HG03558 (cell line): ENCODE results near the gene HOXB2.
"Not testable (repeated sequence)": the region's sequence is repeated elsewhere in the genome, so short reads cannot be mapped to it uniquely, and the experiment has no call there.

ENCODE experiments used
- ATAC-seq: cut with Tn5 transposase; IDR thresholded peaks from one replicate; pipeline ENCODE4 v1.9.1; 2021; ENCODE audit warnings: moderate number of reproducible peaks; ENCODE audit not compliant: unreplicated experiment; ENCODE audit errors: extremely low read depth

Gene HOXB2

GRCh38 chr17:48544349-48545021 lies 424 bp downstream of the HOXB2 start:
- no peak for ATAC-seq

DNA sequence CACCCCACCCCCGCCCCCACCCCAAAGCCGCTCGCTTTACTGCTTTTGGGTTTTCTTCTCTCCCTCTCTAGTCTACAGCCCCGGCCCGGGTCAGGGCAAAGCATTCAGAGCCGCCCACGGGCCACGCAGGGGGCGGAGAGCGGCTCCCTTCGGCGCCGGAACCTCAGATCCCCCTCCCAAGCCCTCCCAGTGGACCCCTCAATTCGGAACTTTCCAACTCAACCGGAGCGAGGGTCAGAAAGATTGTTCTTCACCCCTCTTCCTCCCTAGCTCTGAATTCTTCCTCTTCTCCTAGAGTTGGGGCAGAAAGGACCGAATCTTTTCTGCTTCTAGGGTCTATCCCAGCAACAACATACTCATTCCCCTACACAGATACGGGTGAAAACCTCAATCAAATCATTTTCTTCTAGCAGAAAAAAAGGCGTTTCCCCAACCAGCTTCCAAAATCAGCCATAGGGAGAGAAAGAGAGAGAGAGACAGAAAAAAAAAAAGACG lies 1.0 kb downstream of the HOXB2 start:
- no peak for ATAC-seq

DNA sequence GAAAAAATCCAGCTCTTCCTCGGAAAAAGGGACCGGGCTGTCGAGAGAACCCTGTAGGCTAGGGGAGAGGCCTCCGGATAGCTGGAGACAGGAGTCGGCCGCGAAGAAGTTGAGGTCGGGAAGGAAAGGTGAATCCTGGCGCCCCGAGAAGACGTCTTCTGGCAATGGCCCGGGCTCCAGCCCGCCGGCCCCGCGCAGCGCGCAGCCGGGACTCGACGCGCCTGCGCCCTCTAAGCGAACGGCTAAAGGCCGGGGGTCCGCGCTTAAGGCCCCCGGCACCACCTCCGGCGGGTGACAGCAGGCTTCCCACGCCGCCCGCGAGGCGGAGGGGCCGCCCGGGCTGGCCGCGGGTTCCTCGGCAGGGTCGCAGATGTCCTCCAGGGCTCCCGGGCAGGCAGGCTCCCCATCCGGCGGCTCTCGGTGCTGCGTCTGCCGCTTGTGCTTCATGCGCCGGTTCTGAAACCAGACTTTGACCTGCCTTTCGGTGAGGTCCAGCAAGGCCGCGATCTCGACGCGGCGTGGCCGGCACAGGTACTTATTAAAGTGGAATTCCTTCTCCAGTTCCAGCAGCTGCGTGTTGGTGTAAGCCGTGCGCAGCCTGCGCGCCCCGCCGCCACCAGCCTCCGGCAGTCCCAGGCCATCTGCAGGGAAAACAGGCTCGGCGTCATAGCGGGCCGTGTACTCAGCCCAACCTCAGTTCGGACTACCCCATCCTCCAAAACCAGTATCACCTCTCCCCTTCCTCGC lies 1.6 kb downstream of the HOXB2 start:
- no peak for ATAC-seq

DNA sequence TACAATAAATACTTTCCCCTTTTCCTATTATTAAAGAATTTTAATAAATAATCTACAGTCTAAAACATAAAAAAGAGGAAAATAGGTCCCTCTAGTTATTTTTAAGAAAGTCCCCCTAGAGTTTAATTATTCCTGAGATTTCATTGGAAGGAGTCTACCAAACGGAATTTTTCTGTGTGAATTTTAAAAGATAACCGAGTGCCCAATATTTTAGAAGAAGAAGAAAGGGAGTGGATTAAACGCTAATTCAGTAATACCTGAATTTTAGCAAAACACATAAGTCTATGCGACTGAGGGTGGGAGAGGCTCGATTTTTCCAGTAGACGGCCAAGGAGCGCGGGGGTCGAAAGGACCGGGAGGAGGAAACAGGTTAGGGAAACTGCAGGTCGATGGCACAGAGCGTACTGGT lies 2.2 kb downstream of the HOXB2 start:
- no peak for ATAC-seq

GRCh38 chr17:48542114-48542656 lies 2.7 kb downstream of the HOXB2 start:
- no peak for ATAC-seq

- no peak for ATAC-seq
These were observed 3.3 kb downstream of the HOXB2 start for GRCh38 chr17:48541577-48542113.

GRCh38 chr17:48541036-48541576 lies 3.8 kb downstream of the HOXB2 start:
- no peak for ATAC-seq

GRCh38 chr17:48540213-48540612 lies 4.7 kb downstream of the HOXB2 start:
- ATAC-seq = no peak

DNA sequence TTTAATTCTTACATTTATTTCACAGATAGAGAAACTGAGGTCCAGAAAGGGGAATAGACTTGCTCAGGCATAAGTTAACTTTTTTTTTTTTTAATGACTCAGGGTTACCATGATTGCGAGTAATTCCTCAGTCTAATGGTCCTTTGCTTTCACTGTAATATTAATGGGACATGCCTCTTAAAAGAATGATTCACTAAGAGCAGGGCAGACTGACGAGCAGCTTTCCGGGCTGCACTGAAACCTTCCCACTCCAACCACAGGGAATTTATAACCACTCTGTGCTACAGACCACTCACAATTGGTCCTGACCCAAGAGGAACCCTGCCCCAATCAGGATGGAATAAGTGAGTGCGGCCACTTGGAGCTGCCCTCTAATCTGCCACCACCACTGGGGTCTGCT lies 5.7 kb downstream of the HOXB2 start:
- no peak for ATAC-seq

DNA sequence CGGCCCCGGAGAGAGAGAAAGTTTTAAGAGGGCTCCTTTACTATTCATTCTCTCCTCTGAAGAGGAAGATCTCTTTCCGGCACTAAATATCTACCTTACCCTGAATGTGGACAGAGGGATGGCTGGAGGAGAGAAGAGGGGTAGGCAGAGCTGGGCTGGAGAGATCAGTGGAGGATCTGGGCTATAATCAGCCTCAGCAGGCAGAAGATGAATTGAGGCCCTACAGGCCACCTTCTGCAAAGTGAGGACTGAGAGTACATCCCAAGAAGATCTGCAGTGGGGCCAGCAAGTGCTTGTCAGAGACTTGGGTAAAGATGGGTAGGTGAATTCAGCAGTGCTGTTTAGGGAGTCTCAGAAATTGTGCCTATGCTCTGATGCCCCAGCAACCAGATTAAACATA lies 7.6 kb downstream of the HOXB2 start:
- ATAC-seq = no peak

DNA sequence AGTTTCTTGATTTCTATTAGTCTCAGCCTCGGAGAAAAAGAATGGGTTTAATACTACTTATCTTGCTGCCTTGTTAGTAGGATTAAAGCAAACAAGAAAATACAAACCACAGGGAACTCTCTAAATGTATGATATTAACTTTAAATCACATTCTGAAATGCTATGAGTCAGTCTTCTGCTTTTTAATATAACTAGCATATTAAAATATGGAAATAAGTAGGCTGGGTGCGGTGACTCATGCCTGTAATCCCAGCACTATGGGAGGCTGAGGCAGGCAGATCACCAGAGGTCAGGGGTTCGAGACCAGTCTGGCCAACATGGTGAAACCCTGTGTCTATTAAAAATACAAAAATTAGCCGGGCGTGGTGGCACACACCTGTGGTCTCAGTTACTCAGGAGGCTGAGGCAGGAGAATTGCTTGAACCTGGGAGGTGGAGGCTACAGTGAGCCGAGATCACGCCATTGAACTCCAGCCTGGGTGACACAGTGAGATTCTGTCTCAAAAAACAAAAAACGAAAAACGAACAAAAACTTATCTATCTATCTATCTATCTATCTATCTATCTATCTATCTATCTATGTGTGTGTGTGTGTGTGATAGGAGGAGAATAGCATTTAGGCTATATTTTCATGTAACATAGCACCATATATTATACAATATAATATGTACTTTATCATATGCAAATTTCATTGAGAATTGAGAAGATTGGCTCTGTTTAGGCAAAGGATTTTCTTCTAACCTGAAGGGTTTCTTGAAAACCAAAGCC lies 8.9 kb downstream of the HOXB2 start:
- not testable (repeated sequence) for ATAC-seq

GRCh38 chr17:48532261-48532660 lies 12.6 kb downstream of the HOXB2 start:
- ATAC-seq = no peak

- no peak for ATAC-seq
These were observed 14.0 kb downstream of the HOXB2 start, which contains the start of gene HOXB1 for GRCh38 chr17:48530887-48531272. Gene HOXB1 (minus strand): TSS chr17:48531011. CDS start chr17:48530904, 107 bp downstream.

DNA sequence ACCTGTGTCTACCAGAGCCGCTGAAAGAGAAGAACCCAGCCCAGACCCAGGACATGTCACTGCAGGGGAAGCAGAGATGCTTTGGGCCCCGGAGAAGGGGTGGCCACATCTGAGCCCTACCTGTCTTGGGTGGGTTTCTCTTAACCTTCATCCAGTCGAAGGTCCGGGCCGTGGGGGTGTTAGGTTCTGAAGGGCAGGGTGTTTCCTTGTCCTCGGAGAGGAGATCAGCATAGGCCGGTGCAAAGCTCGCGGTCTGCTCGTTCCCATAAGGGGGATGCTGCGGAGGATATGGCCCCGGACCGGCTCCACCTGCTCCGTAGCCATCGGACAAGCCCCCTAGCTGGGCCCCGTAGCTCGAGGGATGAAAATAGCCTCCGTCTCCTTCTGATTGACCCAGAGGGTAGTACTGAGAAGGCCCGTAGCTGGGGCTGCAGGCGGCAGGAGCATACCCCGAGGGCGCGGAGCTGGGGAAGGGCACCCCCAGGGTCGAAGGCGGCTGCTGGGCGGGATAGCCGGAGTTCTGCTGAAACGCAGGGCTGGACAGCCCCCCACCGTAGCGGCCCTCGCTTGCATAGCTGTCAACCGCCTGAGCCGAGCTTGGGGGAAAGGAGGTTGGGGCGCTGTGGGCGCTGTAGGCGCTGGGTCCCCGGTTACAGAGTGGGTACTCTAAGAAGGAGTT lies 14.6 kb downstream of the HOXB2 start:
- no peak for ATAC-seq

- ATAC-seq = no peak
These were observed 15.3 kb downstream of the HOXB2 start for GRCh38 chr17:48529683-48530009.

DNA sequence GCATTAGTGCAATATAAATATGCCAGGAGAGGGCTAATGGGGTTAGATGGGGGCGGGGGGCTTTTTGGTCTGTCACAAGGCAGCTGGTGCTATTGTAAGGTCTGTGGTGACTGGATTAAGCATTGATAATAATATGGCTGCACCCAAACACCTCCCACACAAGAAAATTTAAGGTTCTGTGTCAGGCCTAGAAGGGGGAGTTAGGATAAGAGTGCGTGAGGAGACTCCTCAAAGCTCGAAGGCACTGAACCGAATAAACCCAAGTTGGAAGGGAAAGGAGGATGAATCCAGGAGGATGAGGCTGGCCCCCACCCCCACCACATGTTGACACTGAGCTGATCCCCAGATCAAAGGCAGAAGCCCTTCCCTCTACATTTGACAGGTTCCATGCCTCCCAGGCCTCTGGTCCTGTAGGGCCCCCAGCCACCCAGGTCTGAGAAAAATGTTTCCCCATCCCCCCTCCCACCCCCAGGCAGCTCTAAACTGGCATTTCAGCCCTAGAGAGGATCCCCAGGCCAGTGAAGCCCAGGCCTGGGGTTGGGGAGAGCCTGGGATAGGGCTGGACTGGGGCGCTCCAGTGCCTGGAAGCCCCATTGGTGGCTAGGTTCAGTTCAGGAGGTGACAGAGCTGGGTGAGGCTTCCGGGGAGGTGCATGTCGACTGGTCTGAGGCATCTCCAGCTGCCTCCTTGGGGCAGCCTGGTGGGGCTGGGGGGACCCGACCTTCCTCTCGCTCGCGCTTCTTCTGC lies 15.8 kb downstream of the HOXB2 start:
- no peak for ATAC-seq

GRCh38 chr17:48528153-48528935 lies 16.6 kb downstream of the HOXB2 start:
- no peak for ATAC-seq

GRCh38 chr17:48527547-48527932 lies 17.4 kb downstream of the HOXB2 start:
- no peak for ATAC-seq
